ENCODE results near the gene CMSS1. TPM values are rescaled to one million over a fixed set of nuclear protein-coding genes. Genes with fewer than 3 reads are reported as not detected.

The CMSS1 gene
- total RNA-seq, 1 experiment from 2014 or later, result 64.1 TPM

DNA sequence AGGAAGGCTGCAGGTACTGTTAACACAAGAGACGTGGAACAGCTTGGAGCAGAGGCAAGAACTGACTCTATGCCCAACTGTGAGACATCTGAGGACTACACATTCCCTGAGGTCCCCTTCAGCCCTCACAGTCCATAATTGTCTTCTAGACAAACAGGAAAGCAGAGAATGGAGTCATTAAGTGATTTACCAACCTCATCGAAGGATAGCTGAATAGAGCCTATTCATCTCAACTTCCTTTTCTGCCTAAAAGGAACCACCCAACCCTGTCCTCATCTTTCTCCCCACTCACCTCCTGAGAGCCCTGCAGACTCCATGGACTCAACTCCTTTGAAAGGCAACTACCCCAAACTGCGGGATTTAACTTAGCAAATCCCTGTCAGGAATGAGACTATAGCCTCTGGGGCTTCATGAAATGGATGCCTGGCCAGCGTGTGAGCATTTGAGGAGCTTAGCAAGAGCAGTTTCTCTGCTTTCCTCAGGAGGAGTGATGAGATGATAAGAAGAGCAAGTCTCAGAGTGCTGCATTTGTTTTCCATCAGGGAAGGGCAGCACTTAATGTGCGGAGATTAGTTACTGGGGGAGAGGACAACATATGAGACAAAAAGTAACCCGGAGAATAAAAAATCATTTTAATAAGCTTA lies 358.1 kb downstream of the CMSS1 start:
- Histone ChIP-seq H2AFZ (ENCODE audit: low read depth, low read length, poor library complexity, severe bottlenecking) (no peak overlapping the region), H3K4me1 (ENCODE audit: control insufficient read depth in 1 of 2, insufficient read depth in 2 of 2, low read length in 2 of 2) (no peaks in the 10 kb centered on the region), H3K4me2 (ENCODE audit: low read length) (no peak overlapping the region), H3K9ac (ENCODE audit: low read length) (no peak overlapping the region), H4K20me1 (ENCODE audit: insufficient read depth) (no peaks in the 10 kb centered on the region), H3K9me3 (ENCODE audit: control insufficient read depth in 1 of 2, insufficient read depth in 1 of 2, low read depth in 1 of 2, low read length in 2 of 2) (peaks cover 0 to 6% of the 10 kb centered on the region in 2 experiments; a peak in 1 of 4 replicates), H3K9me2 (ENCODE audit: insufficient read depth) (no peaks in the 10 kb centered on the region), H3K27ac (ENCODE audit: low read depth, low read length) (no peak overlapping the region), H3K27me3 (ENCODE audit: insufficient read depth, low read length) (no peaks in the 10 kb centered on the region), H3K4me3 (replicated peaks in 1 of 2; ENCODE audit: low read depth in 1 of 2, low read length in 2 of 2) (no peak overlapping the region), H3K79me2 (ENCODE audit: insufficient read depth, low read length) (no peaks in the 10 kb centered on the region), H3K36me3 (ENCODE audit: control insufficient read depth in 1 of 2, insufficient read depth in 2 of 2, low read length in 2 of 2) (peaks cover 0 to 5% of the 10 kb centered on the region in 2 experiments; a peak in 2 of 4 replicates)
- CTCF ChIA-PET, result no interaction called here
- RAD21 ChIA-PET (ENCODE audit: low non-redundant PET in 1 of 2, low total read pairs in 2 of 2, uncharacterized antibody in 2 of 2, unreplicated experiment in 2 of 2), result no interaction called here
- BruUV-seq (replicated peaks), result no TSS peak
- POLR2A ChIA-PET, result no interaction called here
- intact Hi-C loops (cut with micrococcal nuclease), result no loop called here
- TF ChIP-seq EZH2 (IDR thresholded peaks at IDR 0.05), result no peak
- TF ChIP-seq, protein P1, sequence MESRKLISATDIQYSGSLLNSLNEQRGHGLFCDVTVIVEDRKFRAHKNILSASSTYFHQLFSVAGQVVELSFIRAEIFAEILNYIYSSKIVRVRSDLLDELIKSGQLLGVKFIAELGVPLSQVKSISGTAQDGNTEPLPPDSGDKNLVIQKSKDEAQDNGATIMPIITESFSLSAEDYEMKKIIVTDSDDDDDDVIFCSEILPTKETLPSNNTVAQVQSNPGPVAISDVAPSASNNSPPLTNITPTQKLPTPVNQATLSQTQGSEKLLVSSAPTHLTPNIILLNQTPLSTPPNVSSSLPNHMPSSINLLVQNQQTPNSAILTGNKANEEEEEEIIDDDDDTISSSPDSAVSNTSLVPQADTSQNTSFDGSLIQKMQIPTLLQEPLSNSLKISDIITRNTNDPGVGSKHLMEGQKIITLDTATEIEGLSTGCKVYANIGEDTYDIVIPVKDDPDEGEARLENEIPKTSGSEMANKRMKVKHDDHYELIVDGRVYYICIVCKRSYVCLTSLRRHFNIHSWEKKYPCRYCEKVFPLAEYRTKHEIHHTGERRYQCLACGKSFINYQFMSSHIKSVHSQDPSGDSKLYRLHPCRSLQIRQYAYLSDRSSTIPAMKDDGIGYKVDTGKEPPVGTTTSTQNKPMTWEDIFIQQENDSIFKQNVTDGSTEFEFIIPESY (IDR thresholded peaks at IDR 0.05; ENCODE audit: extremely low read depth, insufficient replicate concordance, low read length), result no peak
- TF ChIP-seq ZFX (IDR thresholded peaks at IDR 0.05), result no peak
- TF ChIP-seq MAX (IDR thresholded peaks at IDR 0.05), result no peak
- no peak for TF ChIP-seq SP1 (IDR thresholded peaks at IDR 0.05; ENCODE audit: low read depth)
- TF ChIP-seq JUND (IDR thresholded peaks at IDR 0.05), result no peak
- no peak for TF ChIP-seq POLR2AphosphoS5 (IDR thresholded peaks at IDR 0.05; ENCODE audit: low read depth, low read length)
- TF ChIP-seq SRF (IDR thresholded peaks at IDR 0.05; ENCODE audit: low read depth), result no peak
- TF ChIP-seq REST (IDR thresholded peaks at IDR 0.05; ENCODE audit: low read depth), result no peak
- TF ChIP-seq EGR1 (IDR thresholded peaks at IDR 0.05; ENCODE audit: low read depth), result no peak
- TF ChIP-seq ATF3 (IDR thresholded peaks at IDR 0.05), result no peak
- no peak for TF ChIP-seq ELF1 (IDR thresholded peaks at IDR 0.05; ENCODE audit: borderline replicate concordance, low read depth)
- TF ChIP-seq ZNF274 (IDR thresholded peaks at IDR 0.05; ENCODE audit: low read depth, low read length), result no peak
- TF ChIP-seq YY1 (IDR thresholded peaks at IDR 0.05; ENCODE audit: extremely low read depth, insufficient replicate concordance, low read depth, low read length), result no peak
- TF ChIP-seq TCF7L2 (IDR thresholded peaks at IDR 0.05; ENCODE audit: borderline replicate concordance, extremely low read depth, insufficient read depth, insufficient read length), result no peak
- no peak for TF ChIP-seq SIN3A (IDR thresholded peaks at IDR 0.05; ENCODE audit: low read depth)
- no peak for TF ChIP-seq POLR2A (IDR thresholded peaks at IDR 0.05; ENCODE audit: borderline replicate concordance, extremely low read depth, insufficient read depth, insufficient read length)
- TF ChIP-seq, protein P2, sequence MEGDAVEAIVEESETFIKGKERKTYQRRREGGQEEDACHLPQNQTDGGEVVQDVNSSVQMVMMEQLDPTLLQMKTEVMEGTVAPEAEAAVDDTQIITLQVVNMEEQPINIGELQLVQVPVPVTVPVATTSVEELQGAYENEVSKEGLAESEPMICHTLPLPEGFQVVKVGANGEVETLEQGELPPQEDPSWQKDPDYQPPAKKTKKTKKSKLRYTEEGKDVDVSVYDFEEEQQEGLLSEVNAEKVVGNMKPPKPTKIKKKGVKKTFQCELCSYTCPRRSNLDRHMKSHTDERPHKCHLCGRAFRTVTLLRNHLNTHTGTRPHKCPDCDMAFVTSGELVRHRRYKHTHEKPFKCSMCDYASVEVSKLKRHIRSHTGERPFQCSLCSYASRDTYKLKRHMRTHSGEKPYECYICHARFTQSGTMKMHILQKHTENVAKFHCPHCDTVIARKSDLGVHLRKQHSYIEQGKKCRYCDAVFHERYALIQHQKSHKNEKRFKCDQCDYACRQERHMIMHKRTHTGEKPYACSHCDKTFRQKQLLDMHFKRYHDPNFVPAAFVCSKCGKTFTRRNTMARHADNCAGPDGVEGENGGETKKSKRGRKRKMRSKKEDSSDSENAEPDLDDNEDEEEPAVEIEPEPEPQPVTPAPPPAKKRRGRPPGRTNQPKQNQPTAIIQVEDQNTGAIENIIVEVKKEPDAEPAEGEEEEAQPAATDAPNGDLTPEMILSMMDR (IDR thresholded peaks at IDR 0.05 in 2 of 3, conservative IDR thresholded peaks at IDR 0.05 in 1 of 3; ENCODE audit: borderline replicate concordance in 1 of 3, insufficient read depth in 1 of 3, low read depth in 2 of 3, low read length in 2 of 3), result no peak
- no peak for TF ChIP-seq CBX3 (IDR thresholded peaks at IDR 0.05; ENCODE audit: low read depth)
- TF ChIP-seq CEBPB (IDR thresholded peaks at IDR 0.05; ENCODE audit: low read depth), result no peak
- DNase-seq (ENCODE audit: low read depth, low spot score) (no peak), ATAC-seq (no peak)
